Heart left ventricle (tissue), 16 donors: ENCODE data around the gene CCDC192. TPM values are rescaled to one million over a fixed set of nuclear protein-coding genes. Genes with fewer than 3 reads are reported as not detected.

Experiments
- ATAC-seq, 4 donors: fragments of 200-7000 bp; cut with Tn5 transposase; one replicate each; pipeline ENCODE4 v1.9.1; 2020 to 2022; ENCODE audit warnings: moderate library complexity in 4 of 4, mild to moderate bottlenecking in 3 of 4, moderate number of reproducible peaks in 1 of 4
- DNase-seq, 5 donors: peaks; one replicate each; pipeline ENCODE4 v3.0.0-alpha.2; 2020
- H3K27ac ChIP-seq, 12 donors: fragments of 200-600 bp; sonication (generic) in 4 of 12; one replicate each; pipeline versions ENCODE4 v1.5.0 to v1.8.0; 2016 to 2022; ENCODE audit warnings: mild to moderate bottlenecking in 2 of 12
- H3K27me3 ChIP-seq, 9 donors: fragments of 200-600 bp; sonication (generic) in 2 of 9; one replicate each; pipeline versions ENCODE4 v1.5.1 to v1.8.0; 2016 to 2022; ENCODE audit warnings: mild to moderate bottlenecking in 3 of 9
- H3K36me3 ChIP-seq, 9 donors: fragments of 200-600 bp; sonication (generic) in 2 of 9; one replicate each; pipeline versions ENCODE4 v1.5.0 to v1.8.0; 2018 to 2022; ENCODE audit warnings: mild to moderate bottlenecking in 2 of 9
- H3K4me1 ChIP-seq, 12 donors: fragments of 200-600 bp; sonication (generic) in 4 of 12; one replicate each; pipeline versions ENCODE4 v1.5.0 to v1.8.0; 2016 to 2022; ENCODE audit warnings: mild to moderate bottlenecking in 3 of 12
- H3K4me3 ChIP-seq, 12 donors: fragments of 200-600 bp; sonication (generic) in 4 of 12; one replicate each; pipeline versions ENCODE4 v1.5.0 to v1.8.0; 2017 to 2022; ENCODE audit warnings: mild to moderate bottlenecking in 9 of 12, moderate library complexity in 4 of 12
- H3K9me3 ChIP-seq, 12 donors: fragments of 200-600 bp; sonication (generic) in 4 of 12; one replicate each; pipeline versions ENCODE4 v1.5.0 to v1.8.0; 2016 to 2022; ENCODE audit warnings: mild to moderate bottlenecking in 1 of 12
- POLR2A ChIP-seq, 2 donors: fragments of 450-650 bp; IDR thresholded peaks; one replicate each; pipeline ENCODE4 v1.6.1; 2017; ENCODE audit warnings: antibody characterized with exemption in 2 of 2, mild to moderate bottlenecking in 2 of 2, moderate library complexity in 2 of 2
- WGBS, 4 donors: extraction: QIAGEN DNeasy Blood & Tissue Kit in 2 of 4; methylation state at CpG; one replicate each; pipeline versions ENCODE4 v1.1.5 to v1.1.7; 2013 to 2018; 5-methylcytosine and 5-hydroxymethylcytosine counted together
- intact Hi-C, 10 donors: fragments of 100-400 bp; cut with DNase I; formaldehyde crosslinking; loops; one replicate each; pipeline versions ENCODE4 v1.11.1 to v1.14.2; 2022
- polyA plus RNA-seq, 2 donors: library from polyadenylated mRNA; stranded (reverse); fragments of 200-250 nt; gene quantifications; one replicate each; pipeline ENCODE4 v1.2.3, GENCODE V29; 2013
- total RNA-seq, 9 donors: library from RNA; depleted of rRNA in 2 of 9; stranded (reverse); fragments of >200 nt in 2 of 9; fragmentation: NEBNext Ultra II Directional in 3 of 9; extraction: Animal tissue kit (Norgen Biotek cat#: 25700) in 3 of 9; gene quantifications; one replicate each; pipeline versions ENCODE4 v1.1.0 to v1.2.4, GENCODE V29; 2016 to 2023
- TF ChIP-seq, protein P1 (sequence below), 12 donors: fragments of 200-600 bp; sonication (generic) in 4 of 12; IDR thresholded peaks; one replicate each; pipeline versions ENCODE4 v1.5.0 to v1.8.0; 2018 to 2022; ENCODE audit warnings: antibody characterized with exemption in 12 of 12, mild to moderate bottlenecking in 5 of 12
- donor health status: ischemic (EF 13 %, LVEDD 7.1; RV severe dilation, severe dysfunction).
- donor health status: healthy with polysubstance abuse.
- donor health status: DM: no; HTN: yes; CAD: no.
- donor health status: DM: no; HTN: no; CAD: no.
- donor health status: ischemic (EF 25% LVEDD 6.9; RV normal size, moderate dysfunction).
- donor health status: ischemic (EF 25% LVEDD 5.7; RV mildly dilated, moderate dysfunction).
- donor health status: healthy.
- donor health status: DM: yes; HTN: yes; CAD: no.
- donor health status: ischemic (EF 35%, LVEDD 5.7; RV mildly dilated, moderate dysfunction).
- donor health status: nonischemic (EF 11% LVEDD 7.7; RV severe dilation, severe dysfunction).
- donor health status: DM: yes; HTN: yes; CAD: no.
- donor health status: PGD.
- donor health status: ischemic (EF 29% LVEDD 5.4; RV normal size, mild dysfunction).
- donor health status: nonischemic (EF 23%, LVEDD 6.1; RV moderate dilation, normal function).

CCDC192 gene
- total and polyA plus RNA-seq, 11 donors = 0.07 to 1.3 (median 0.42) TPM; not detected in 8

DNA sequence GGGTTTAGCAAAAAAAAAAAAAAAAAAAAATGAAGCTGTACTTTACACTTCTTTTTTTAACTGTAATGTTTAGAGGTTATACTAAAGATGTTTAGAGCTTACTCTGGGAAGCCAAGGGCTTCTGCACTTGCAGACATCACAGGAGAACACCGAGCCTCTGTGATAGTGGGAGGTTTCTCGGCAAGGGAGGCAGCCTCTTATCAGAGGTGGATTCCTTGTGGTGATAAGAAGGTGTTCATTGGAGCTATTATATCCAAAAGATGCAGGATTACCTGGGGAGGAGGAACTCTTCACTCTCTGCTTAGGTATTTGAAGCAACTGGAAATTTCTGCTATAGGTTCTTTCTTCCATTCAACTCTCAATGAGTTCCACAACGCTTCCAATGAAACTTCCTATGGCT lies 209.2 kb downstream of the CCDC192 start:
- intact Hi-C loops = loop anchor here in 1 of 10 donors (2.0 kb wide), 1 partner anchor 16 kb away; no protein-coding TSS in a partner anchor
- Histone ChIP-seq H3K9me3 (no peaks in the 10 kb centered on the region), H3K27ac (no peak overlapping the region), H3K4me1 (peaks cover 0 to 21% (median 7%) of the 10 kb centered on the region in 12 donors), H3K4me3 (no peak overlapping the region), H3K27me3 (no peaks in the 10 kb centered on the region), H3K36me3 (no peaks in the 10 kb centered on the region)
- ATAC-seq (no peak), DNase-seq (no peak)
- TF ChIP-seq, protein P1, sequence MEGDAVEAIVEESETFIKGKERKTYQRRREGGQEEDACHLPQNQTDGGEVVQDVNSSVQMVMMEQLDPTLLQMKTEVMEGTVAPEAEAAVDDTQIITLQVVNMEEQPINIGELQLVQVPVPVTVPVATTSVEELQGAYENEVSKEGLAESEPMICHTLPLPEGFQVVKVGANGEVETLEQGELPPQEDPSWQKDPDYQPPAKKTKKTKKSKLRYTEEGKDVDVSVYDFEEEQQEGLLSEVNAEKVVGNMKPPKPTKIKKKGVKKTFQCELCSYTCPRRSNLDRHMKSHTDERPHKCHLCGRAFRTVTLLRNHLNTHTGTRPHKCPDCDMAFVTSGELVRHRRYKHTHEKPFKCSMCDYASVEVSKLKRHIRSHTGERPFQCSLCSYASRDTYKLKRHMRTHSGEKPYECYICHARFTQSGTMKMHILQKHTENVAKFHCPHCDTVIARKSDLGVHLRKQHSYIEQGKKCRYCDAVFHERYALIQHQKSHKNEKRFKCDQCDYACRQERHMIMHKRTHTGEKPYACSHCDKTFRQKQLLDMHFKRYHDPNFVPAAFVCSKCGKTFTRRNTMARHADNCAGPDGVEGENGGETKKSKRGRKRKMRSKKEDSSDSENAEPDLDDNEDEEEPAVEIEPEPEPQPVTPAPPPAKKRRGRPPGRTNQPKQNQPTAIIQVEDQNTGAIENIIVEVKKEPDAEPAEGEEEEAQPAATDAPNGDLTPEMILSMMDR (IDR thresholded peaks at IDR 0.05) = no peak
- no peak for TF ChIP-seq POLR2A (IDR thresholded peaks at IDR 0.05)
- WGBS, 4 donors = 84 to 88% (median 86%) methylated on average over 3 of the region's 3 CpGs

DNA sequence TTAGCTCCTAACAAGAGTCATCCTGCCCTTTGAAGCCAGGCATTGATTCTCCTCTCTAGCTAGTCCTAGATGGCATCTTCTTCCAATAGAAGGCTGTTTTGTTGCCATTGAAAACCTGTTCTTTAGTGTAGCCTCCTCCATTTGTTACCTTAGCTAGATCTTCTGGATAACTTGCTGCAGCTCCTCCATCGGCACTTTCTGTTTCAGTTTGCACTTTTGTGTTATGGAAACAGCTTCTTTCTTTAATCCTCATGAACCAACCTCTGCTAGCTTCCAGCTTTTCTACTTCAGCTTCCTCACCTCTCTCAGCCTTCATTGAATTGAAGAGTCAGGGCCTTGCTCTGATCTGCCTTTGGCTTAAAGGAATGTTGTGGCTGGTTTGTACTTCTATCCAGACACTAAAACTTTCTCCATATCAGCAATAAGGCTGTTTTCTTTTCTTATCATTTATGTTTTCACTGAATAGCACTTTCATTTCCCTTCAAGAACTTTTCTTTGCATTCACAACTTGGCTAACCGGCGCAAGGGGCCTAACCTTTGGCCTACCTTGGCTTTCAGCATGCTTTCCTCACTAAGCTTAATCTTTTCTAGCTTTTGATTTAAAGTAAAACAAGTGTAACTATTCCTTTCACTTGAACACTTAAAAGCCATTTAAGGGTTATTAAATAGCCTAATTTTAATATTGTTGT lies 213.8 kb downstream of the CCDC192 start:
- no peak overlapping the region for H3K4me3 ChIP-seq
- ATAC-seq = no peak
- WGBS, 4 donors = 61 to 76% (median 67%) methylated on average over 3 of the region's 3 CpGs
- H3K4me1 ChIP-seq = peaks cover 0 to 11% (median 0%) of the 10 kb centered on the region in 12 donors
- peak overlapping the region in 3 of 12 donors; percentile 25 to 61 (median 38) for H3K27ac ChIP-seq
- intact Hi-C loops = no loop called here
- H3K27me3 ChIP-seq = no peaks in the 10 kb centered on the region
- DNase-seq = no peak
- no peak for TF ChIP-seq POLR2A (IDR thresholded peaks at IDR 0.05)
- TF ChIP-seq, protein P1 (IDR thresholded peaks at IDR 0.05) = no peak
- H3K9me3 ChIP-seq = no peaks in the 10 kb centered on the region
- H3K36me3 ChIP-seq = no peaks in the 10 kb centered on the region

DNA sequence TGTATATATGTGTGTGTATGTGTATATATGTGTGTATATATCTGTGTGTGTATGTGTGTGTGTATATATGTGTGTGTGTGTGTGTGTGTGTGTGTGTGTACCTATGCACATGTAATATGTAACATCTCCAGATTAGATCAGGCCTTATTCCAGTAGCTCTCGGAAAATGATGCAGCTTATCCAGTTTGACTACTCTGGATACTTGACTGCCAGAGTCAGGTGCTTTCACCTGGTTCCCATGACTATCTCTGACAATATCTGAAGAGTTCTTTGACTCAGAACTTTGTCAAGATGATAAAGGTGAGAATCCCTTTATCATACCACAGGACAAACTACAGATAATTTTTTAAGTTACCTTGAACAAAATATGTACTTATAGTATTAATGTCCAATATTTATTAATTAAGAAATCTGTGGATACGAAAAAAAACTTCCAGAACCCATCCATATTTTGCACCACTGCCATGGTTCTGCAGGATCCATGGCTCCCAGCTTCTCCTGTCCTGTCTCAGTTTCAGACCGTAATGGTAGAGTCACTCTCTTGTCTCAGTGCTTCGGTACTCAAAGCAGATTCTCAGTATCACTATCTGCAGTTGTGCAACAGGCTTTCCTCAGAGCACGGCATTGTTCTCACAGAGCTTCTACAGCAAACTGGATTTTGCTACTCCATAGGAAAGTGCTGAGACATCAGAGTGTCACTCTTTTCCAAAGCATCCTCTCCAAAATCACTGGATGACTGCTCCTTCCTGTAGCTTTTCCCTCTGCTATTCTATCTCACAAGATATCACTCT lies 216.0 kb downstream of the CCDC192 start:
- TF ChIP-seq, protein P1 (IDR thresholded peaks at IDR 0.05) = no peak
- Histone ChIP-seq H3K9me3 (no peaks in the 10 kb centered on the region), H3K27ac (no peak overlapping the region), H3K4me1 (peaks cover 0 to 11% (median 0%) of the 10 kb centered on the region in 12 donors), H3K4me3 (no peak overlapping the region), H3K27me3 (no peaks in the 10 kb centered on the region), H3K36me3 (no peaks in the 10 kb centered on the region)
- no peak for ATAC-seq
- intact Hi-C loops = no loop called here
- DNase-seq = no peak
- WGBS, 4 donors = 82 to 91% (median 89%) methylated on average over 5 of the region's 5 CpGs

DNA sequence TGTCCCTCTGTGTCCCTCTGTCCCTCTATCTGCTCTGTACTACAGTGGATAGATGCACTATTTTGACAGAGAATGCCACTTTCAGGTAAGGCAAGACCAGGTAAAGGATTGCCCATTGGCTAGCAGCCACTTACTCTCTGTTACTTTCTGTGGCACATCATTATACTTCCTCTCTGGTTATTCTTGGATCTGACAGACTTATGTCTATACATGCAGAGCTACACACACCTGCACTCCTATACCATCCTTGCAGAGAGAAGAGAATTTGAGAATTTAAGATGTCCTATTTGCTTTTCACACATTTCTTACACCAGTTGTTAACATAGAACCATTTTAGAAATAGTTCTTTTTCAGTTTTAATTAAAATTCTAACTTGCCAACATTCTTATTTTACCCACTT lies 216.6 kb downstream of the CCDC192 start:
- Histone ChIP-seq H3K4me3 (no peak overlapping the region), H3K4me1 (peaks cover 0 to 11% (median 0%) of the 10 kb centered on the region in 12 donors), H3K36me3 (no peaks in the 10 kb centered on the region), H3K27ac (no peak overlapping the region), H3K9me3 (no peaks in the 10 kb centered on the region), H3K27me3 (no peaks in the 10 kb centered on the region)
- no peak for DNase-seq
- TF ChIP-seq, protein P1 (IDR thresholded peaks at IDR 0.05) = no peak
- no peak for TF ChIP-seq POLR2A (IDR thresholded peaks at IDR 0.05)
- intact Hi-C loops = no loop called here
- ATAC-seq = no peak
